NB4 (cell line): Measurements from ENCODE around the gene ARPP21.

ENCODE experiments used
- DNase-seq: peaks from one replicate; pipeline ENCODE4 v3.0.0; 2010; ENCODE audit warnings: low read depth
- H3K4me3 ChIP-seq: one replicate; pipeline ENCODE4 v1.5.1; 2011; ENCODE audit warnings: mild to moderate bottlenecking, low read depth, low read length, moderate library complexity
- CTCF ChIP-seq: IDR thresholded peaks from one replicate; pipeline ENCODE4 v1.5.1; 2012; ENCODE audit warnings: low read depth, low read length
- MAX ChIP-seq: IDR thresholded peaks from 2 replicates; pipeline ENCODE4 v1.6.1; 2011; ENCODE audit warnings: low read depth, low read length
- MYC ChIP-seq: IDR thresholded peaks from 2 replicates; pipeline ENCODE4 v1.6.1; 2011; ENCODE audit warnings: low read depth, low read length
- POLR2A ChIP-seq: IDR thresholded peaks from 2 replicates; pipeline ENCODE4 v1.6.1; 2011; ENCODE audit warnings: mild to moderate bottlenecking; ENCODE audit not compliant: insufficient read length; ENCODE audit errors: extremely low read depth

Gene ARPP21

DNA sequence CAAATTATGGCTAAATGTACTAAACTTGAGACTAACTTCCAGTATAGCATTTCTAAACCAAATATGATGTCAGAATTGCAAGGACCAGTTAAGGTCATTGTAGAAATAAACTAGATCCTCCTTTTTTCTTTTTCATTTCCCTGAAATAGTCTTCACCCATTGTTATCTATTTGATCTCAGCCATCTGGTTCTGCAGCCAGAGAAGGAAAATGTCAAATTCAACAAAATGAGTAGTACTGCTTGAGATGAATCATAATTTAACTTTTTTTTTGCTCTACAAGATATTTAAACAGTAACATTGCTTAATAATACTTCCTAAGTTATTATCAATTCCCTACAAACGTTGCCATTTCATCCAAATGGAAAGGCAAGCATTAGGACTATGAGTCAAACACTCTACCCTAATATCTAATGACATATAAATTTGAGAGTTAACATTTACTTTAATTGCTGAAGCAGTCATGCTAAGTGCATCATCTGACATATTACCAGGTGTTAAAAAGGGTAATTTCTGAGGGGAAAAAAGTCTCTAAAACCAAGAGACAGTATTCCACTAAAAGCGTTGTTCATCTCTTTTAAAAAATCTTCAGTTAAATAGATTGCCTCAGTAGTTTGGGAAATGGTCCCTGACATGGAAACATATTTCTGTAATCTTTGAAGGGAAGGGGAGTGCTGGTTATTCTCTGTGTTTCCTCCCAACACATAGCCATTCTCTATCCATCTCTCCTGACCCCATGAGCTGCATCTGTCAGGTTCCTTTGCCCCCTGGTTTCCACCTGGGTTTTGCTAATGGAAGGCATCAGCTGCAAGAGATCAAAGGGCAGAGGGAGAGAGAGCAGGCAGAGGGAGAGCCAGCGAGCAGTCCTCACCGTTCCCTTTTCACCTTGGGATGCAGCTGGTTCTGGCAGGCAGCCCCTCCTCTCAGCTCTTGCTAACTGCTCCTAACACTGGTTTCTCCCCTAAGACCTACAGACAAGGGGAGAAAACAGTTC is 138.5 kb downstream of the ARPP21 start:
- no peak overlapping the region for H3K4me3 ChIP-seq
- TF ChIP-seq CTCF (no peak), MAX (no peak), MYC (no peak), POLR2A (no peak)
- no peak for DNase-seq

DNA sequence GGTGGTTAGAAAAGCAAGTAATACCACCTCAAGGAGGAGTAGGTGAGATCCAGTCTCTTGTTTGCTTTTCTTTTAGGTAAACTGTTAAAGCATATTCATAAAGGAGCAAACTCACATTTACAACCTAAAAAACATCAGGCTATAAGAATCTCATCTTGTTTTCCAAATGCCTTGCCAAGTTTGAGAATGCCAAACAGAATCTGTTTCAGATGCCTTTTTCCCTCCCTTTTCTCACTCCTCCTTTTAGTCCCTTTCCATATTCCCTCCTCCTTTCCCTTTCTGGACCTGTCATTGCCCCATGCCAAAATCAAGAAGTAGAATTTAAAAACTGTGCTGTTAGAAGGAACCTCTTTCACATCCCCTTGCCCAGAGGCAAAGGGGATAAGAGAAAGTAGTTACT is 140.3 kb downstream of the ARPP21 start:
- no peak overlapping the region for H3K4me3 ChIP-seq
- DNase-seq = no peak
- TF ChIP-seq MYC (no peak), POLR2A (no peak), MAX (no peak), CTCF (no peak)

- H3K4me3 ChIP-seq = no peak overlapping the region
- TF ChIP-seq CTCF = no peak
- TF ChIP-seq MAX = no peak
- no peak for TF ChIP-seq POLR2A
- no peak for TF ChIP-seq MYC
- DNase-seq = no peak
Observed at GRCh38 chr3:35780800-35781199, 141.5 kb downstream of the ARPP21 start.

DNA sequence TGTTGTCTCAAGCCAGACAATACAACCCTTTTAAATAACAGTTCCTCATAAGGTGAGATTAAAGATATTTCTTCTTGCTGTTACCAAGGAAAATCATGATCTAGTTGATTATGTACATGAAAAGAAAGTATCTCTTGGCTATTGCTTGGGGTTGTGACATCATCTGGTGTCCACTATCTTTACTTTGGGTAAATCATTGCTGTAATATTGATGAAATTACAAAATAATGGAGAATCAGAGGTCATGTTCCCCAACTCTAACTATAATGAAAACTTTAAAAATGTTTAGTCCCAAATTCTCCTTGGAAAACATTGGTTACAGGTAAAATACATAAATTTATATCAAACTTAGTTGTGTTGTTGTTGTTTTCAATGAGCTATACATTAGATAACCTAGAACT is 142.2 kb downstream of the ARPP21 start:
- DNase-seq = no peak
- TF ChIP-seq MYC (no peak), MAX (no peak), CTCF (no peak), POLR2A (no peak)
- H3K4me3 ChIP-seq = no peak overlapping the region

- H3K4me3 ChIP-seq = no peak overlapping the region
- TF ChIP-seq POLR2A (no peak), MAX (no peak), CTCF (no peak), MYC (no peak)
- DNase-seq = no peak
Observed at GRCh38 chr3:35782355-35782754, 143.0 kb downstream of the ARPP21 start.
